T-helper 2 cell treated with Interferon-gamma antibody and Interleukin-4, amounts not matched to agents 5 μg/mL and 100 μg/mL, for 36 hours (primary cell): ENCODE data around the gene NRN1L.
A peak's percentile ranks its signal among the peaks of the same experiment; 100 is the strongest.

Experiments used
- DNase-seq: peaks from one replicate; pipeline ENCODE4 v3.0.0; 2021; ENCODE audit warnings: low spot score
- H3K27ac Mint-ChIP-seq: one replicate; pipeline ENCODE4 v1.8.0; 2021; ENCODE audit warnings: mild to moderate bottlenecking, mixed read lengths
- H3K27me3 Mint-ChIP-seq: one replicate; pipeline ENCODE4 v1.8.0; 2021; ENCODE audit warnings: low read depth, mixed read lengths
- H3K36me3 Mint-ChIP-seq: one replicate; pipeline ENCODE4 v1.8.0; 2021; ENCODE audit warnings: low read depth, mixed read lengths
- H3K4me1 Mint-ChIP-seq: one replicate; pipeline ENCODE4 v1.8.0; 2021; ENCODE audit warnings: low read depth, mixed read lengths
- H3K4me3 Mint-ChIP-seq: one replicate; pipeline ENCODE4 v1.8.0; 2022; ENCODE audit warnings: mild to moderate bottlenecking, moderate library complexity, mixed read lengths
- H3K9me3 Mint-ChIP-seq: one replicate; pipeline ENCODE4 v1.8.0; 2021; ENCODE audit warnings: mixed read lengths

The NRN1L gene

GRCh38 chr16:67935402-67936123 is 50.9 kb downstream of the NRN1L start:
- Mint-ChIP-seq H3K36me3 (peaks cover 60% of the 10 kb centered on the region), H3K4me3 (peak overlapping the region; percentile 100), H3K27ac (peak overlapping the region; percentile 98), H3K27me3 (no peaks in the 10 kb centered on the region), H3K4me1 (peaks cover 26% of the 10 kb centered on the region), H3K9me3 (no peaks in the 10 kb centered on the region)
- DNase-seq: peak; percentile 94
